ENCODE results near the gene BAG1.

BAG1 gene
- 57.2 to 82.6 (median 66.7) reads per million in 4 experiments for total RNA-seq

GRCh38 chr9:33264473-33265177 lies at the start of gene BAG1, which contains the start of gene CHMP5:
Gene BAG1 (minus strand): TSS chr9:33264708.
Gene CHMP5 (plus strand): TSS chr9:33265049. CDS start chr9:33265079, 30 bp downstream.
- peak; percentile 99 for DNase-seq

GRCh38 chr9:33311953-33312352 lies 47.4 kb upstream of the BAG1 start:
- DNase-seq, result no peak

- DNase-seq, result no peak
These were observed 46.2 kb upstream of the BAG1 start for GRCh38 chr9:33310748-33311147.

GRCh38 chr9:33309903-33310302 lies 45.4 kb upstream of the BAG1 start:
- DNase-seq, result no peak

GRCh38 chr9:33307067-33307466 lies 42.6 kb upstream of the BAG1 start:
- no peak for DNase-seq

- DNase-seq, result no peak
These were observed 41.5 kb upstream of the BAG1 start for GRCh38 chr9:33306037-33306436.

- DNase-seq, result no peak
These were observed 39.9 kb upstream of the BAG1 start for GRCh38 chr9:33304362-33304761.

- DNase-seq, result no peak
These were observed 36.0 kb upstream of the BAG1 start for GRCh38 chr9:33300546-33300945.

- no peak for DNase-seq
These were observed 32.9 kb upstream of the BAG1 start for GRCh38 chr9:33297432-33297831.

- DNase-seq, result no peak
These were observed 31.1 kb upstream of the BAG1 start for GRCh38 chr9:33295571-33295970.

GRCh38 chr9:33294670-33295432 lies 30.3 kb upstream of the BAG1 start:
- no peak for DNase-seq

- DNase-seq, result no peak
These were observed 29.3 kb upstream of the BAG1 start for GRCh38 chr9:33293782-33294181.

GRCh38 chr9:33291901-33292300 lies 27.4 kb upstream of the BAG1 start:
- DNase-seq, result no peak

GRCh38 chr9:33291031-33291397 lies 26.5 kb upstream of the BAG1 start:
- no peak for DNase-seq

- DNase-seq, result peak; percentile 97
These were observed 25.9 kb upstream of the BAG1 start, which contains the start of gene NFX1 for GRCh38 chr9:33290247-33291030. Gene NFX1 (plus strand): TSS chr9:33290516. CDS start chr9:33290573, 57 bp downstream.

- DNase-seq, result no peak
These were observed 25.4 kb upstream of the BAG1 start for GRCh38 chr9:33289936-33290246.

GRCh38 chr9:33289496-33289895 lies 25.0 kb upstream of the BAG1 start:
- no peak for DNase-seq

GRCh38 chr9:33288828-33289483 lies 24.4 kb upstream of the BAG1 start:
- DNase-seq, result no peak

GRCh38 chr9:33288235-33288634 lies 23.7 kb upstream of the BAG1 start:
- no peak for DNase-seq

- DNase-seq, result no peak
These were observed 22.6 kb upstream of the BAG1 start for GRCh38 chr9:33287087-33287490.

GRCh38 chr9:33285502-33285901 lies 21.0 kb upstream of the BAG1 start:
- no peak for DNase-seq

- DNase-seq, result no peak
These were observed 13.0 kb upstream of the BAG1 start for GRCh38 chr9:33277484-33277883.

- DNase-seq, result no peak
These were observed 9.4 kb upstream of the BAG1 start for GRCh38 chr9:33273972-33274328.
